Spleen (tissue), 11 donors: ENCODE results near the gene ROBO1. TPM values are rescaled to one million over a fixed set of nuclear protein-coding genes. Genes with fewer than 3 reads are reported as not detected.

ENCODE experiments used
- DNase-seq: peaks from one replicate; pipeline ENCODE4 v3.0.0-alpha.2; 2020
- H3K27ac ChIP-seq, 8 donors: fragments of 200-600 bp; sonication (generic) in 7 of 8; 1 replicate in 4 of 8; 2 replicates in 4 of 8; pipeline versions ENCODE4 v1.5.0 to v1.8.0; 2016 to 2021; ENCODE audit warnings: inconsistent platforms in 4 of 8, mild to moderate bottlenecking in 4 of 8, moderate library complexity in 1 of 8
- H3K27me3 ChIP-seq, 7 donors: fragments of 200-600 bp; sonication (generic) in 6 of 7; replicated peaks in 1 of 7; 1 replicate in 4 of 7; 2 replicates in 3 of 7; pipeline versions ENCODE4 v1.5.0 to v1.8.0; 2016 to 2021; ENCODE audit warnings: inconsistent platforms in 3 of 7, mild to moderate bottlenecking in 1 of 7
- H3K36me3 ChIP-seq, 6 donors: fragments of 200-600 bp; sonication (generic) in 5 of 6; 1 replicate in 4 of 6; 2 replicates in 2 of 6; pipeline versions ENCODE4 v1.5.0 to v1.8.0; 2016 to 2021; ENCODE audit warnings: inconsistent platforms in 2 of 6
- H3K4me1 ChIP-seq, 6 donors: fragments of 200-600 bp; sonication (generic) in 5 of 6; 1 replicate in 3 of 6; 2 replicates in 3 of 6; pipeline versions ENCODE4 v1.5.0 to v1.8.0; 2016 to 2021; ENCODE audit warnings: inconsistent platforms in 3 of 6
- H3K4me3 ChIP-seq, 8 donors: fragments of 200-600 bp; sonication (generic) in 7 of 8; 1 replicate in 4 of 8; 2 replicates in 4 of 8; pipeline versions ENCODE4 v1.5.0 to v1.8.0; 2016 to 2021; ENCODE audit warnings: inconsistent platforms in 4 of 8, mild to moderate bottlenecking in 4 of 8, moderate library complexity in 2 of 8
- H3K9me3 ChIP-seq, 8 donors: fragments of 200-600 bp; sonication (generic) in 7 of 8; 1 replicate in 4 of 8; 2 replicates in 4 of 8; pipeline versions ENCODE4 v1.5.0 to v1.8.0; 2016 to 2021; ENCODE audit warnings: inconsistent platforms in 4 of 8
- CTCF ChIP-seq, 11 experiments: fragments of 200-600 bp in 7 of 11; fragments of 450-650 bp in 4 of 11; sonication (generic) in 4 of 11; IDR thresholded peaks in 8 of 11; conservative IDR thresholded peaks in 3 of 11; 1 replicate in 7 of 11; 2 replicates in 4 of 11; pipeline versions ENCODE4 v1.4.0 to v1.8.0; 2016 to 2021; ENCODE audit warnings: antibody characterized with exemption in 11 of 11, inconsistent platforms in 4 of 11, mild to moderate bottlenecking in 1 of 11
- POLR2A ChIP-seq, 3 donors: fragments of 450-650 bp; IDR thresholded peaks; one replicate each; pipeline ENCODE4 v1.5.1; 2017; ENCODE audit warnings: antibody characterized with exemption in 3 of 3, mild to moderate bottlenecking in 1 of 3
- POLR2AphosphoS5 ChIP-seq, 3 donors: sonication (generic); formaldehyde crosslinking; IDR thresholded peaks; one replicate each; pipeline ENCODE4 v1.5.1; 2017; ENCODE audit warnings: antibody characterized with exemption in 3 of 3
- WGBS, 5 donors: extraction: QIAGEN DNeasy Blood & Tissue Kit in 3 of 5; methylation state at CpG; one replicate each; pipeline versions ENCODE4 v1.1.5 to v1.1.7; 2013 to 2018; 5-methylcytosine and 5-hydroxymethylcytosine counted together
- intact Hi-C: fragments of 100-400 bp; cut with DNase I; formaldehyde crosslinking; loops from one replicate; pipeline ENCODE4 v1.15.0; 2023; ENCODE audit warnings: low total_unique reads
- polyA plus RNA-seq, 3 donors: library from polyadenylated mRNA; stranded (reverse); fragments of 200-250 nt; gene quantifications; one replicate each; pipeline ENCODE4 v1.2.1, GENCODE V29; 2013
- total RNA-seq, 7 donors: library from RNA; depleted of rRNA in 3 of 7; stranded (reverse); fragments of >200 nt in 3 of 7; fragmentation: NEBNext Ultra II Directional in 4 of 7; extraction: Animal tissue kit (Norgen Biotek cat#: 25700) in 4 of 7; gene quantifications; one replicate each; pipeline versions ENCODE4 v1.1.0 to v1.2.1, GENCODE V29; 2016 to 2021
- donor health status: healthy with polysubstance abuse.
- donor health status: DM: no; HTN: no; CAD: no; lungs with moderate emphysema.
- donor health status: DM: no; HTN: no; CAD: no.
- donor health status: Bipolar disorder and iron deficiency.
- donor health status: healthy.
- donor health status: DM: no; HTN: no; CAD: no.
- donor health status: DM: yes; HTN: yes; CAD: no.

The ROBO1 gene
- total and polyA plus RNA-seq, 10 donors: 3.4 to 37.3 (median 26.0) TPM

GRCh38 chr3:78911394-78911793 lies 856.4 kb downstream of the ROBO1 start:
- WGBS, 5 donors: 72 to 91% (median 78%) methylated on average over 4 of the region's 4 CpGs
- Histone ChIP-seq H3K4me1 (no peaks in the 10 kb centered on the region), H3K9me3 (peaks cover 0 to 10% (median 0%) of the 10 kb centered on the region in 8 donors), H3K27me3 (no peaks in the 10 kb centered on the region), H3K36me3 (no peaks in the 10 kb centered on the region), H3K4me3 (no peak overlapping the region), H3K27ac (no peak overlapping the region)
- DNase-seq: no peak
- intact Hi-C loops: no loop called here
- no peak for TF ChIP-seq CTCF (IDR thresholded peaks at IDR 0.05 in 8 of 11, conservative IDR thresholded peaks at IDR 0.05 in 3 of 11)
- TF ChIP-seq POLR2A (IDR thresholded peaks at IDR 0.05): no peak
- no peak for TF ChIP-seq POLR2AphosphoS5 (IDR thresholded peaks at IDR 0.05)

- Histone ChIP-seq H3K27ac (no peak overlapping the region), H3K9me3 (no peaks in the 10 kb centered on the region), H3K27me3 (no peaks in the 10 kb centered on the region), H3K4me1 (no peaks in the 10 kb centered on the region), H3K4me3 (no peak overlapping the region), H3K36me3 (no peaks in the 10 kb centered on the region)
- intact Hi-C loops: no loop called here
- no peak for TF ChIP-seq CTCF (IDR thresholded peaks at IDR 0.05 in 8 of 11, conservative IDR thresholded peaks at IDR 0.05 in 3 of 11)
- no peak for TF ChIP-seq POLR2AphosphoS5 (IDR thresholded peaks at IDR 0.05)
- TF ChIP-seq POLR2A (IDR thresholded peaks at IDR 0.05): no peak
- WGBS, 5 donors: 85 to 87% (median 86%) methylated on average over 3 of the region's 3 CpGs
- DNase-seq: no peak
Observed at GRCh38 chr3:78908236-78908635, 859.6 kb downstream of the ROBO1 start.

- Histone ChIP-seq H3K4me1 (no peaks in the 10 kb centered on the region), H3K27me3 (no peaks in the 10 kb centered on the region), H3K9me3 (no peaks in the 10 kb centered on the region), H3K4me3 (no peak overlapping the region), H3K36me3 (no peaks in the 10 kb centered on the region), H3K27ac (no peak overlapping the region)
- WGBS, 5 donors: 78 to 94% (median 87%) methylated on average over 2 of the region's 2 CpGs
- TF ChIP-seq POLR2A (IDR thresholded peaks at IDR 0.05): no peak
- no peak for TF ChIP-seq CTCF (IDR thresholded peaks at IDR 0.05 in 8 of 11, conservative IDR thresholded peaks at IDR 0.05 in 3 of 11)
- no peak for TF ChIP-seq POLR2AphosphoS5 (IDR thresholded peaks at IDR 0.05)
- intact Hi-C loops: no loop called here
- no peak for DNase-seq
Observed at GRCh38 chr3:78907367-78907766, 860.4 kb downstream of the ROBO1 start.

GRCh38 chr3:78906930-78907329 lies 860.9 kb downstream of the ROBO1 start:
- H3K36me3 ChIP-seq: no peaks in the 10 kb centered on the region
- intact Hi-C loops: no loop called here
- WGBS, 5 donors: 81 to 95% (median 93%) methylated on average over 1 of the region's 1 CpG

More at GRCh38 chr3:78906930-78907329, 860.9 kb downstream of the ROBO1 start:
- no peak overlapping the region for H3K4me3 ChIP-seq
- no peaks in the 10 kb centered on the region for H3K4me1 ChIP-seq
- H3K9me3 ChIP-seq: no peaks in the 10 kb centered on the region
- H3K27me3 ChIP-seq: no peaks in the 10 kb centered on the region
- no peak overlapping the region for H3K27ac ChIP-seq
- DNase-seq: no peak
- TF ChIP-seq CTCF (IDR thresholded peaks at IDR 0.05 in 8 of 11, conservative IDR thresholded peaks at IDR 0.05 in 3 of 11): no peak
- TF ChIP-seq POLR2A (IDR thresholded peaks at IDR 0.05): no peak
- TF ChIP-seq POLR2AphosphoS5 (IDR thresholded peaks at IDR 0.05): no peak
